ENCODE data around the gene THAP12. TPM values are rescaled to one million over a fixed set of nuclear protein-coding genes. Genes with fewer than 3 reads are reported as not detected.

THAP12 gene
- total RNA-seq, 1 donor from 2014 or later = 52.8 TPM

DNA sequence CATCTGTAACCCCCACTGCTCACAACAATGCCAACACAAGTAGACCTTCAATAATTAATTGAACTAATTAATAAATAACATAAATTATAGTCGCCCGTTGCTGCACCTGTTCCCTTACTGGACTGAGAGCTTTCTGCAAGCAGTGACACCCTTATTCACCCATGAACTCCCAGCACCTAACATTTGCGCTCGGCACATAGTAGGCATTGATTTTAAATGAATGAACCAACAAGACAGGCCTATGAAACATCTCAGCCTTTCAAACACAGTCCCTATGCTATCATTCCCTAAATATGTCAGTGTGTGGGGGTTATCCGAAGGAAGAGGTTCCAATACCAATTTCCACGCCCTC, 1.1 kb downstream of the THAP12 start:
- Mint-ChIP-seq H3K4me3 (peak overlapping the region; percentile 97), H3K36me3 (peaks cover 7% of the 10 kb centered on the region), H3K27ac (peak overlapping the region; percentile 94), H3K4me1 (ENCODE audit: unreplicated experiment) (peaks cover 39% of the 10 kb centered on the region), H3K9me3 (no peaks in the 10 kb centered on the region), H3K27me3 (no peaks in the 10 kb centered on the region)
- TF ChIP-seq, protein P1, sequence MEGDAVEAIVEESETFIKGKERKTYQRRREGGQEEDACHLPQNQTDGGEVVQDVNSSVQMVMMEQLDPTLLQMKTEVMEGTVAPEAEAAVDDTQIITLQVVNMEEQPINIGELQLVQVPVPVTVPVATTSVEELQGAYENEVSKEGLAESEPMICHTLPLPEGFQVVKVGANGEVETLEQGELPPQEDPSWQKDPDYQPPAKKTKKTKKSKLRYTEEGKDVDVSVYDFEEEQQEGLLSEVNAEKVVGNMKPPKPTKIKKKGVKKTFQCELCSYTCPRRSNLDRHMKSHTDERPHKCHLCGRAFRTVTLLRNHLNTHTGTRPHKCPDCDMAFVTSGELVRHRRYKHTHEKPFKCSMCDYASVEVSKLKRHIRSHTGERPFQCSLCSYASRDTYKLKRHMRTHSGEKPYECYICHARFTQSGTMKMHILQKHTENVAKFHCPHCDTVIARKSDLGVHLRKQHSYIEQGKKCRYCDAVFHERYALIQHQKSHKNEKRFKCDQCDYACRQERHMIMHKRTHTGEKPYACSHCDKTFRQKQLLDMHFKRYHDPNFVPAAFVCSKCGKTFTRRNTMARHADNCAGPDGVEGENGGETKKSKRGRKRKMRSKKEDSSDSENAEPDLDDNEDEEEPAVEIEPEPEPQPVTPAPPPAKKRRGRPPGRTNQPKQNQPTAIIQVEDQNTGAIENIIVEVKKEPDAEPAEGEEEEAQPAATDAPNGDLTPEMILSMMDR (conservative IDR thresholded peaks at IDR 0.05) = no peak
- no peak for DNase-seq (ENCODE audit: extremely low spot score, unreplicated experiment)

DNA sequence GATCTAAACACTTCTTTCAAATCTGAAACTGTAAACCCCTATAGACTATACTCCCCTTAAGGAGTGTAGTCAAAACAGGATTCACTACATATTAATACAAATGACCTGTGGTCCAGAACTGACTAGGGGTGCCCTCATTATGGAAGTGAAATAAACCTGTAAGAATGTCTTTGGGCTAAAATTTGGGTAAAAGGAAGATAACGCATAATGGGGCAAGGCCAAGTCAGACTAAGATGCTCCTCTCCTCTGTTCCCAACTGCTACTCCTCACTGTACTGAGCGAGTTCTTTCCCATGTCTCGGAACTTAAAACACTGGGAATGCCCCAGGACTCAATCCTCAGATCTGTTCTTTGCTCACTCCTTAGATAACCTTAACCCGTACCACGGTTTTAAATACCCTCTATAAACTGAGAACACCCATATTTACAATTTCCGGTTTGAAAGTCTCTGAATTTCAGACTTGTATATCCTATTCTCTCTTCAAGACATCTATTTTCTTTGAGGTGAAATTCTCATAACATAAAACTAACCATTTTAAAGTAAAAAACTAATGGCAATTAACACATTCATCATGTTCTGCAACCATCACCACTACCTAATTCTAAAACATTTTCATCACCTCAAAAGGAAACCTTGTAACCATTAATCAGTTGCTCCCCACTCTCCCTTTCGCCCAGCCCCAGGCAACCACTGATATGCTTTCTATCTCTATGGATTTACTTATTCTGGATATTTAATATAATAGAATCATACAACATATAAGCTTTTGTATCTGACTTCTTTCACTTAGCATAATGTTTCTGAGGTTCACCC, 4.0 kb downstream of the THAP12 start:
- Mint-ChIP-seq H3K9me3 (no peaks in the 10 kb centered on the region), H3K4me3 (no peak overlapping the region), H3K27me3 (no peaks in the 10 kb centered on the region), H3K4me1 (ENCODE audit: unreplicated experiment) (peaks cover 44% of the 10 kb centered on the region), H3K36me3 (no peaks in the 10 kb centered on the region), H3K27ac (no peak overlapping the region)
- TF ChIP-seq, protein P1 (conservative IDR thresholded peaks at IDR 0.05) = no peak
- no peak for DNase-seq (ENCODE audit: extremely low spot score, unreplicated experiment)

DNA sequence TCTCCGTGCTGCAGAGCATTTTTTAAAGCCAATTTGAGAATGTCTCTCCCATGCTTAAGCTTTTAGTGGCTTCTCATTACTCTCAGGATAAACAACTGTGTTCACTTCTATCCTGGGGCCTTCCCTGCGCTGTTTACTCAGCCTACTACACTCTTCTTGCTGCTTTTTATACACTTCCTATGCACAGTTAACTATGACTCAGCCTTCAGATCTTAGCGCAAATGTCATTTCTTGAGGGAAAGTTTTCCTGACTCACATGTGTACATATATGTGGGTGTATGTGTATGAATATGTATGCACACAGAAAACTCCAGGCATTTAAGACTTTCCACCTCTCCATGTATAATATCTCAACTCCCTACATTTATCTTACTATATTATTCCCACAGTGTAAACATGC, 9.8 kb downstream of the THAP12 start:
- no peak for DNase-seq (ENCODE audit: extremely low spot score, unreplicated experiment)
- peaks cover 34% of the 10 kb centered on the region for H3K4me1 Mint-ChIP-seq (ENCODE audit: unreplicated experiment)
- no peak overlapping the region for H3K27ac Mint-ChIP-seq
- H3K9me3 Mint-ChIP-seq = no peaks in the 10 kb centered on the region
- H3K27me3 Mint-ChIP-seq = no peaks in the 10 kb centered on the region
- H3K4me3 Mint-ChIP-seq = no peak overlapping the region
- TF ChIP-seq, protein P1 (conservative IDR thresholded peaks at IDR 0.05) = no peak
- H3K36me3 Mint-ChIP-seq = no peaks in the 10 kb centered on the region

DNA sequence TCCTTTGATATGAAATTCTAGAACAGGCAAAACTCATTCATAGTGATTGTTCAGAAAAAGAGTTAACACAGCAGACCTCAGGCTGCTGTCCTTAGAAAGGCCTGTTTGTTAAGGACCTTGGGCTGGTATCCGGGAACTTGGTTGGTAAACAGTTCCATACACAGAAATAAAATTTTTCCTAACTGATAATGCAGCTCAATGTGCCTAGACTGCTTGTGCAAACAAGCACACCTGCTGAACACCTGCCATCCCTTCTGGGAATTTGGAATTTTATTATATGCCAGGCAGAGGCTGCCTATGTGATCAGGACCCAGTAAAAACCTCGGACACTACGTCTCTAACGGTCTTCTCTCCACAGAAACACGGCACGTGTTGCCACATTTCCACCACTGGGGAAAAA, 11.5 kb downstream of the THAP12 start:
- H3K36me3 Mint-ChIP-seq = peaks cover 6% of the 10 kb centered on the region

DNA sequence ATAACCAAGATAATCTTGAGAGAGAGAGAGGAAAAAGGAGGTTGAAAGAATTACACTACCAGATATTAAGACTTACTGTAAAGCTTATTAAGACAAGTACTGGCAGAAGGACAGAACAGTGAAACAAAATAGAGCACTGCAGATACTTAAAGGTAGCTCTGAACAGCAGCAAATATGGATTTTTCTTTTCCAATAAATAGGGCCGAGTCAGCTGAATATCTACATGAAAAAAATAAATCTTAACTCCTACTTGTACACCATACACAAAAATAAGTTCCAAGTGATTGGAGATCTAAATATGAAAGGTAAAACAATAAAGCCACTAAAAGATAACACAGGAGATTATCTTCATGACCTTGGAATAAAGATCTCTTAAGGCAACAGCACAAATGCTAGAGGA, 12.4 kb downstream of the THAP12 start:
- TF ChIP-seq, protein P1 (conservative IDR thresholded peaks at IDR 0.05) = no peak
- Mint-ChIP-seq H3K27ac (no peak overlapping the region), H3K36me3 (peaks cover 8% of the 10 kb centered on the region), H3K4me3 (no peak overlapping the region), H3K27me3 (no peaks in the 10 kb centered on the region), H3K9me3 (no peaks in the 10 kb centered on the region), H3K4me1 (ENCODE audit: unreplicated experiment) (peaks cover 29% of the 10 kb centered on the region)
- no peak for DNase-seq (ENCODE audit: extremely low spot score, unreplicated experiment)

More for the DNA sequence above, 11.5 kb downstream of the THAP12 start:
- Mint-ChIP-seq H3K4me3 (no peak overlapping the region), H3K27me3 (no peaks in the 10 kb centered on the region), H3K4me1 (ENCODE audit: unreplicated experiment) (peaks cover 33% of the 10 kb centered on the region), H3K9me3 (no peaks in the 10 kb centered on the region), H3K27ac (no peak overlapping the region)
- TF ChIP-seq, protein P1 (conservative IDR thresholded peaks at IDR 0.05) = no peak
- DNase-seq (ENCODE audit: extremely low spot score, unreplicated experiment) = no peak

All from type B pancreatic cell (in vitro differentiated cells).